Loucy (cell line): ENCODE results near the gene CADM2.
"Not testable (repeated sequence)": the region's sequence is repeated elsewhere in the genome, so short reads cannot be mapped to it uniquely, and the experiment has no call there.

Source experiments
- H2AFZ ChIP-seq: fragments of 200-600 bp; sonication (generic); 2 replicates; pipeline ENCODE4 v1.6.0; 2016; ENCODE audit warnings: antibody characterized with exemption, mild to moderate bottlenecking, low read length, moderate library complexity
- H3F3A ChIP-seq: fragments of 200-600 bp; 2 replicates; pipeline ENCODE4 v1.6.0; 2016; ENCODE audit warnings: antibody characterized with exemption, low read depth, mild to moderate bottlenecking
- H3K27me3 ChIP-seq: fragments of 200-600 bp; sonication (generic); 2 replicates; pipeline ENCODE4 v1.6.1; 2014; ENCODE audit warnings: low read length, mild to moderate bottlenecking; ENCODE audit not compliant: insufficient read depth, poor library complexity, severe bottlenecking
- H3K36me3 ChIP-seq: fragments of 200-600 bp; sonication (generic); 2 replicates; pipeline ENCODE4 v1.6.1; 2016; ENCODE audit warnings: low read length; ENCODE audit not compliant: insufficient read depth
- H3K4me1 ChIP-seq: fragments of 200-600 bp; sonication (generic); 2 replicates; pipeline ENCODE4 v1.5.1; 2014; ENCODE audit warnings: low read length, mild to moderate bottlenecking; ENCODE audit not compliant: insufficient read depth, poor library complexity, severe bottlenecking
- H3K4me2 ChIP-seq: fragments of 200-600 bp; sonication (generic); 2 replicates; pipeline ENCODE4 v1.6.0; 2014; ENCODE audit warnings: antibody characterized with exemption, low read length, low read depth, mild to moderate bottlenecking; ENCODE audit not compliant: poor library complexity, severe bottlenecking
- H3K4me3 ChIP-seq: fragments of 200-600 bp; sonication (generic); 2 replicates; pipeline ENCODE4 v1.5.1; 2014; ENCODE audit warnings: low read length, mild to moderate bottlenecking, mixed read lengths; ENCODE audit not compliant: poor library complexity, severe bottlenecking
- H3K79me2 ChIP-seq: fragments of 200-600 bp; sonication (generic); 2 replicates; pipeline ENCODE4 v1.6.1; 2014; ENCODE audit warnings: low read length; ENCODE audit not compliant: insufficient read depth
- H3K9ac ChIP-seq: fragments of 200-600 bp; sonication (generic); 2 replicates; pipeline ENCODE4 v1.6.0; 2014; ENCODE audit warnings: mild to moderate bottlenecking, low read depth, low read length, moderate library complexity; ENCODE audit not compliant: poor library complexity, severe bottlenecking
- H3K9me2 ChIP-seq: fragments of 200-600 bp; sonication (generic); replicated peaks from 2 replicates; pipeline ENCODE4 v1.6.1; 2016; ENCODE audit warnings: low read depth, low read length, mixed read lengths
- H3K9me3 ChIP-seq: fragments of 200-600 bp; sonication (generic); 2 replicates; pipeline ENCODE4 v1.6.1; 2014; ENCODE audit warnings: mild to moderate bottlenecking, antibody characterized with exemption, low read length, low read depth; ENCODE audit not compliant: insufficient read depth
- H4K20me1 ChIP-seq: fragments of 200-600 bp; sonication (generic); 2 replicates; pipeline ENCODE4 v1.6.0; 2014; ENCODE audit warnings: antibody characterized with exemption, low read length, mild to moderate bottlenecking; ENCODE audit not compliant: insufficient read depth, poor library complexity, severe bottlenecking
- EZH2phosphoT487 ChIP-seq: fragments of 200-600 bp; IDR thresholded peaks from 2 replicates; pipeline ENCODE4 v1.6.1; 2018; ENCODE audit warnings: antibody characterized with exemption, mild to moderate bottlenecking, moderate library complexity, borderline replicate concordance
- TF ChIP-seq, protein P1 (sequence below): fragments of 200-600 bp; sonication (generic); conservative IDR thresholded peaks from 2 replicates; pipeline ENCODE4 v1.5.1; 2014; ENCODE audit warnings: mild to moderate bottlenecking, antibody characterized with exemption, low read length

Gene CADM2

DNA sequence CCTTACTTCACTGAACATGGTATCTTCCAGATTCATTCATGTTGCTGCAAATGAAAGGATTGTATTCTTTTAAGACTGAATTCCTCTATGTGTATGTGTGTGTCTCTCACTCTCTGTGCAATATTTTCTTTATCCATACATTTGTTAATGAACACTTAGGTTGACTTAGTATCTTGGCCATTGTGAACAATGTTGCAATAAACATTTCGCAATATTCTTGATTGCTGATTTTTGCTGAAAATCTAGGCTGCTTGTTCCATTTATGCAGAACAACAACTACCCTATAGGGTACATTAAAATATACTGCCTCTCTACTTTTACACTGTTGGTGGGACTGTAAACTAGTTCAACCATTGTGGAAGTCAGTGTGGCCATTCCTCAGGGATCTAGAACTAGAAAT is 732.4 kb downstream of the CADM2 start:
- H3K36me3 ChIP-seq, result no peaks in the 10 kb centered on the region
- TF ChIP-seq, protein P1, sequence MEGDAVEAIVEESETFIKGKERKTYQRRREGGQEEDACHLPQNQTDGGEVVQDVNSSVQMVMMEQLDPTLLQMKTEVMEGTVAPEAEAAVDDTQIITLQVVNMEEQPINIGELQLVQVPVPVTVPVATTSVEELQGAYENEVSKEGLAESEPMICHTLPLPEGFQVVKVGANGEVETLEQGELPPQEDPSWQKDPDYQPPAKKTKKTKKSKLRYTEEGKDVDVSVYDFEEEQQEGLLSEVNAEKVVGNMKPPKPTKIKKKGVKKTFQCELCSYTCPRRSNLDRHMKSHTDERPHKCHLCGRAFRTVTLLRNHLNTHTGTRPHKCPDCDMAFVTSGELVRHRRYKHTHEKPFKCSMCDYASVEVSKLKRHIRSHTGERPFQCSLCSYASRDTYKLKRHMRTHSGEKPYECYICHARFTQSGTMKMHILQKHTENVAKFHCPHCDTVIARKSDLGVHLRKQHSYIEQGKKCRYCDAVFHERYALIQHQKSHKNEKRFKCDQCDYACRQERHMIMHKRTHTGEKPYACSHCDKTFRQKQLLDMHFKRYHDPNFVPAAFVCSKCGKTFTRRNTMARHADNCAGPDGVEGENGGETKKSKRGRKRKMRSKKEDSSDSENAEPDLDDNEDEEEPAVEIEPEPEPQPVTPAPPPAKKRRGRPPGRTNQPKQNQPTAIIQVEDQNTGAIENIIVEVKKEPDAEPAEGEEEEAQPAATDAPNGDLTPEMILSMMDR, result no peak
- no peak for TF ChIP-seq EZH2phosphoT487
- H3K4me2 ChIP-seq, result no peak overlapping the region

DNA sequence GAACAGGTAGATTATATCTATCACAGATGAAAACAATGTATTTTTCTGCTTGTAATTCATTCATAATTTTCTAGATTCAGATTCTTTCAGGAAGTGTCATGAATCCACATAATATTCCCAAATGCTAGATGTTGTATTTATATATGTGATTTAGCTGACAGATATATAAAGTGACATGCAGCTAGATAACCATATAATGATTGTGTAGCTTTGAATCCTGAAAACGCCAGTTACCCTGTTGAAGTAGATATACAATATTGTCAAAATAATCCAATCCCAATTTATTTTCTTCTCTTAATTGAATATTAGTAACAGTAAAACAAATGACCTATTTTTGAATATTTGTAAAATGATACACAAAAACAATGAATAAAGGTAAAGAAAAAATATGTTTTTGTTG is 738.4 kb downstream of the CADM2 start:
- no peak overlapping the region for H3K9ac ChIP-seq
- H3K9me3 ChIP-seq, result no peaks in the 10 kb centered on the region
- no peaks in the 10 kb centered on the region for H3F3A ChIP-seq
- no peaks in the 10 kb centered on the region for H3K79me2 ChIP-seq
- no peaks in the 10 kb centered on the region for H3K27me3 ChIP-seq
- no peaks in the 10 kb centered on the region for H3K36me3 ChIP-seq
- H4K20me1 ChIP-seq, result no peaks in the 10 kb centered on the region
- H3K4me3 ChIP-seq, result no peak overlapping the region
- TF ChIP-seq, protein P1, result no peak
- no peak for TF ChIP-seq EZH2phosphoT487
- H3K4me2 ChIP-seq, result no peak overlapping the region
- H2AFZ ChIP-seq, result no peak overlapping the region
- no peaks in the 10 kb centered on the region for H3K9me2 ChIP-seq
- no peaks in the 10 kb centered on the region for H3K4me1 ChIP-seq

More for the DNA sequence above, 732.4 kb downstream of the CADM2 start:
- H2AFZ ChIP-seq, result no peak overlapping the region
- no peaks in the 10 kb centered on the region for H3F3A ChIP-seq
- no peak overlapping the region for H3K4me3 ChIP-seq
- H3K9me3 ChIP-seq, result no peaks in the 10 kb centered on the region
- H4K20me1 ChIP-seq, result no peaks in the 10 kb centered on the region
- no peaks in the 10 kb centered on the region for H3K4me1 ChIP-seq
- H3K9me2 ChIP-seq, result no peaks in the 10 kb centered on the region
- no peaks in the 10 kb centered on the region for H3K27me3 ChIP-seq
- H3K79me2 ChIP-seq, result no peaks in the 10 kb centered on the region
- no peak overlapping the region for H3K9ac ChIP-seq

DNA sequence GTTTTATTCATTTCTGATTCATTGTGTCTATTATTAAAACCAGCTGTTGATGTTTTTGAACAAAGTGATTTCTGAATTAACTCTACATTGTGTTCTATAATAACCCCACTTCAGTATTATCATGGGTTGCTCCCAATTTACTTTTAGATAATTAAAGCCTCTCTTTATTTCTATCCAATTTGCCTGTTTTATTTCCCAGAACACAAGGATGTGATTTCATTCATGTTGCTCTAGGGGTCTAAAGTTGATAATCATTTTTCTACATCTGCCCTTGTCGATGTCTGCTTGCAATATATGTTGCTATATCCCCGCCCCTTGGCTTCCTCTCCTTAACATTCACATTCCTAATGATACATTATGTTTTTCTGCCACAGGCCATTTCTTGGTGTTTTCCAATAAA is 747.3 kb downstream of the CADM2 start:
- Histone ChIP-seq H3K9me2 (no peaks in the 10 kb centered on the region), H3K27me3 (no peaks in the 10 kb centered on the region), H3K9me3 (no peaks in the 10 kb centered on the region), H2AFZ (no peak overlapping the region), H4K20me1 (no peaks in the 10 kb centered on the region), H3K79me2 (no peaks in the 10 kb centered on the region), H3K4me3 (no peak overlapping the region), H3K4me1 (no peaks in the 10 kb centered on the region), H3K4me2 (no peak overlapping the region), H3K9ac (no peak overlapping the region), H3K36me3 (no peaks in the 10 kb centered on the region), H3F3A (no peaks in the 10 kb centered on the region)
- TF ChIP-seq EZH2phosphoT487, result no peak
- TF ChIP-seq, protein P1, result no peak

DNA sequence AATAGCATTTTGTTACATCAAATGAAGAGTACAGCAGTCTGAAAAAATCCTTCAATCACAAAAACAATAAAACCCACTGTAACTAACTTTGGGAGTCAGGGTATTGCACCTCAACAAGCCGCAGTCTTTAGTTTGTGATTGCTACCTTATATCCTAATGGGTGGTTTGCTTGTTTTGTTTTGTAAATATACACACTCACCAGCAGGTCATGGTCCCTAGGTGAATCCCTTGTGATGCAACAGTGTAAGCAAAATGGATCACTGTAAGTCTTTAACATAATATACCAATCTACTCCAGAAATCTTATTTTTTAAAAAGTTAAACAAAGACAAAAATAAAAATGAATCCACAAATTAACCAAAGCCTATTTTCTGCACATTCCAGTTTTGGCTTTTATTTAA is 749.5 kb downstream of the CADM2 start:
- not testable (repeated sequence) for H3F3A ChIP-seq, H2AFZ ChIP-seq, H3K79me2 ChIP-seq, H3K9ac ChIP-seq, H3K4me1 ChIP-seq, H3K36me3 ChIP-seq, H3K27me3 ChIP-seq, H3K4me2 ChIP-seq, H3K9me2 ChIP-seq, H3K4me3 ChIP-seq, H4K20me1 ChIP-seq, H3K9me3 ChIP-seq
